Measurements from ENCODE around the gene KCNIP4.

Gene KCNIP4

GRCh38 chr4:21202959-21203358, 745.6 kb downstream of the KCNIP4 start:
- in situ Hi-C loops (cut with MboI; ENCODE audit: low sequenced_read_pairs, unreplicated experiment), result no loop called here
- TF ChIP-seq, protein P1, sequence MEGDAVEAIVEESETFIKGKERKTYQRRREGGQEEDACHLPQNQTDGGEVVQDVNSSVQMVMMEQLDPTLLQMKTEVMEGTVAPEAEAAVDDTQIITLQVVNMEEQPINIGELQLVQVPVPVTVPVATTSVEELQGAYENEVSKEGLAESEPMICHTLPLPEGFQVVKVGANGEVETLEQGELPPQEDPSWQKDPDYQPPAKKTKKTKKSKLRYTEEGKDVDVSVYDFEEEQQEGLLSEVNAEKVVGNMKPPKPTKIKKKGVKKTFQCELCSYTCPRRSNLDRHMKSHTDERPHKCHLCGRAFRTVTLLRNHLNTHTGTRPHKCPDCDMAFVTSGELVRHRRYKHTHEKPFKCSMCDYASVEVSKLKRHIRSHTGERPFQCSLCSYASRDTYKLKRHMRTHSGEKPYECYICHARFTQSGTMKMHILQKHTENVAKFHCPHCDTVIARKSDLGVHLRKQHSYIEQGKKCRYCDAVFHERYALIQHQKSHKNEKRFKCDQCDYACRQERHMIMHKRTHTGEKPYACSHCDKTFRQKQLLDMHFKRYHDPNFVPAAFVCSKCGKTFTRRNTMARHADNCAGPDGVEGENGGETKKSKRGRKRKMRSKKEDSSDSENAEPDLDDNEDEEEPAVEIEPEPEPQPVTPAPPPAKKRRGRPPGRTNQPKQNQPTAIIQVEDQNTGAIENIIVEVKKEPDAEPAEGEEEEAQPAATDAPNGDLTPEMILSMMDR (IDR thresholded peaks at IDR 0.05; ENCODE audit: borderline replicate concordance, control extremely low read depth, extremely low read depth, insufficient read depth, missing control alignments), result no peak
- no peak for DNase-seq (ENCODE audit: low spot score)

DNA sequence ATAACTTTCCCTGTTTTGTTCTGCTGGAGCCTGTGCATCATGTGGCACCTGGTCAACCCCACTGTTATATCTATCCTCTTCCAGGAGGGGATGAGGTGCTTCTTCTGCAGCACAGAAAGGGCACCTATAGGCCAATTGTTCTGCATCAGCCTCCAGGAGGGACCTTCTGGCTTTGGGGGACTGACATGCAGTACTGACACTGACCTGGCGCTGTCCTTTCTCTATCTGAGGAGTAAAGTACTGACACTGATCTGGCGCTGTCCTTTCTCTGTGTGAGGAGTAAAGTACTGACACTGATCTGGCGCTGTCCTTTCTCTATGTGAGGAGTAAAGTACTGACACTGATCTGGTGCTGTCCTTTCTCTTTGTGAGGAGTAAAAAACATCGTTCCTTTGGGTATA, 749.9 kb downstream of the KCNIP4 start:
- TF ChIP-seq, protein P1 (IDR thresholded peaks at IDR 0.05; ENCODE audit: borderline replicate concordance, control extremely low read depth, extremely low read depth, insufficient read depth, missing control alignments), result no peak
- in situ Hi-C loops (cut with MboI; ENCODE audit: low sequenced_read_pairs, unreplicated experiment), result no loop called here
- DNase-seq (ENCODE audit: low spot score), result no peak

GRCh38 chr4:21195682-21196081, 752.9 kb downstream of the KCNIP4 start:
- DNase-seq (ENCODE audit: low spot score), result no peak
- in situ Hi-C loops (cut with MboI; ENCODE audit: low sequenced_read_pairs, unreplicated experiment), result no loop called here
- TF ChIP-seq, protein P1 (IDR thresholded peaks at IDR 0.05; ENCODE audit: borderline replicate concordance, control extremely low read depth, extremely low read depth, insufficient read depth, missing control alignments), result no peak

- DNase-seq (ENCODE audit: low spot score), result no peak
- TF ChIP-seq, protein P1 (IDR thresholded peaks at IDR 0.05; ENCODE audit: borderline replicate concordance, control extremely low read depth, extremely low read depth, insufficient read depth, missing control alignments), result no peak
- in situ Hi-C loops (cut with MboI; ENCODE audit: low sequenced_read_pairs, unreplicated experiment), result no loop called here
These were observed 756.2 kb downstream of the KCNIP4 start for GRCh38 chr4:21192367-21192766.

- TF ChIP-seq, protein P1 (IDR thresholded peaks at IDR 0.05; ENCODE audit: borderline replicate concordance, control extremely low read depth, extremely low read depth, insufficient read depth, missing control alignments), result no peak
- in situ Hi-C loops (cut with MboI; ENCODE audit: low sequenced_read_pairs, unreplicated experiment), result no loop called here
- no peak for DNase-seq (ENCODE audit: low spot score)
These were observed 757.3 kb downstream of the KCNIP4 start for GRCh38 chr4:21191317-21191716.

GRCh38 chr4:21184788-21185187, 763.8 kb downstream of the KCNIP4 start:
- in situ Hi-C loops (cut with MboI; ENCODE audit: low sequenced_read_pairs, unreplicated experiment), result no loop called here
- TF ChIP-seq, protein P1 (IDR thresholded peaks at IDR 0.05; ENCODE audit: borderline replicate concordance, control extremely low read depth, extremely low read depth, insufficient read depth, missing control alignments), result no peak
- DNase-seq (ENCODE audit: low spot score), result no peak

DNA sequence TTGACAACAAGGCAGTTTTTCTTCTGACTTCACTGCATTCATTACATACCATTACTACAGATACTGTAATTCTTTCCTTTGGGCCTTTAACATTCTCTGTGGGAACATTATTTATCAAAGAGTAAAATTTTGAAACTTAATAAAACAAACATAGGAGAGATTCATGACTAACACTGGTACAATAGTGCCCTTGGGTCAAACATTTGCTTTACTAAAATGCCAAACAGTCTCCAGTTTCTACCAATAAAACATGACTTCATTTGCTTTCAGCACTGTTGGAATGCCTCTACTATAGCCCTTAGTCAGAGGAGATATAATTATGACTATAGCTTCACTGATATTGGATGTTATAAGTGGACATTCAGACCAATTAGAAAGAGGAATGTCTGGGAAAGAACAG, 766.9 kb downstream of the KCNIP4 start:
- in situ Hi-C loops (cut with MboI; ENCODE audit: low sequenced_read_pairs, unreplicated experiment), result no loop called here
- TF ChIP-seq, protein P1 (IDR thresholded peaks at IDR 0.05; ENCODE audit: borderline replicate concordance, control extremely low read depth, extremely low read depth, insufficient read depth, missing control alignments), result no peak
- DNase-seq (ENCODE audit: low spot score), result no peak
